Gastrocnemius medialis (tissue), 4 donors: Measurements from ENCODE around the gene PLCB3. TPM values are rescaled to one million over a fixed set of nuclear protein-coding genes. Genes with fewer than 3 reads are reported as not detected.

Source experiments
- ATAC-seq, 2 donors: fragments of 150-250 bp; one replicate each; pipeline ENCODE4 v1.9.1; 2016
- DNase-seq, 2 donors: peaks; one replicate each; pipeline ENCODE4 v3.0.0-alpha.2; 2019
- H3K27ac ChIP-seq, 4 donors: fragments of 200-600 bp; sonication (generic); 1 replicate in 1 of 4; 2 replicates in 3 of 4; pipeline ENCODE4 v1.5.1; 2016 to 2018; ENCODE audit warnings: mild to moderate bottlenecking in 2 of 4, moderate library complexity in 1 of 4
- H3K27me3 ChIP-seq, 3 donors: fragments of 200-600 bp; sonication (generic) in 2 of 3; 1 replicate in 1 of 3; 2 replicates in 2 of 3; pipeline versions ENCODE4 v1.5.1 to v1.6.0; 2016 to 2019; ENCODE audit warnings: mild to moderate bottlenecking in 1 of 3, moderate library complexity in 1 of 3
- H3K36me3 ChIP-seq, 2 donors: fragments of 200-600 bp; sonication (generic) in 1 of 2; one replicate each; pipeline ENCODE4 v1.5.1; 2017 to 2018
- H3K4me1 ChIP-seq, 2 donors: fragments of 200-600 bp; sonication (generic) in 1 of 2; one replicate each; pipeline ENCODE4 v1.5.1; 2016 to 2017; ENCODE audit warnings: mild to moderate bottlenecking in 2 of 2
- H3K4me3 ChIP-seq, 4 donors: fragments of 200-600 bp; sonication (generic) in 3 of 4; 1 replicate in 1 of 4; 2 replicates in 3 of 4; pipeline ENCODE4 v1.5.1; 2016 to 2019; ENCODE audit warnings: mild to moderate bottlenecking in 2 of 4
- H3K9me3 ChIP-seq, 3 donors: fragments of 200-600 bp; sonication (generic) in 2 of 3; 1 replicate in 1 of 3; 2 replicates in 2 of 3; pipeline ENCODE4 v1.5.1; 2016 to 2019
- POLR2A ChIP-seq, 2 donors: fragments of 450-650 bp; IDR thresholded peaks; one replicate each; pipeline ENCODE4 v1.6.1; 2017; ENCODE audit warnings: antibody characterized with exemption in 2 of 2, mild to moderate bottlenecking in 2 of 2, moderate library complexity in 2 of 2
- in situ Hi-C, 4 donors: fragments of 200-750 bp; cut with MboI; loops; one replicate each; pipeline versions ENCODE4 v1.15.0 to v1.8.0; 2017; ENCODE audit warnings: low sequenced_read_pairs in 4 of 4
- intact Hi-C: fragments of 100-400 bp; cut with DNase I; formaldehyde crosslinking; loops from one replicate; pipeline ENCODE4 v1.15.1; 2023; ENCODE audit warnings: low total_unique reads
- total RNA-seq, 4 donors: library from RNA; depleted of rRNA; stranded (reverse); fragments of >200 nt; gene quantifications; one replicate each; pipeline versions ENCODE4 v1.1.0 to v1.2.3, GENCODE V29; 2016
- TF ChIP-seq, protein P1 (sequence below), 5 experiments: fragments of 450-650 bp in 3 of 5; fragments of 200-600 bp in 2 of 5; sonication (generic) in 2 of 5; IDR thresholded peaks in 4 of 5; conservative IDR thresholded peaks in 1 of 5; 1 replicate in 4 of 5; 2 replicates in 1 of 5; pipeline ENCODE4 v1.5.1; 2016 to 2019; ENCODE audit warnings: antibody characterized with exemption in 5 of 5, mild to moderate bottlenecking in 3 of 5, moderate library complexity in 3 of 5

PLCB3 gene
- total RNA-seq, 4 donors from 2014 or later = 4.7 to 9.7 (median 6.2) TPM

DNA sequence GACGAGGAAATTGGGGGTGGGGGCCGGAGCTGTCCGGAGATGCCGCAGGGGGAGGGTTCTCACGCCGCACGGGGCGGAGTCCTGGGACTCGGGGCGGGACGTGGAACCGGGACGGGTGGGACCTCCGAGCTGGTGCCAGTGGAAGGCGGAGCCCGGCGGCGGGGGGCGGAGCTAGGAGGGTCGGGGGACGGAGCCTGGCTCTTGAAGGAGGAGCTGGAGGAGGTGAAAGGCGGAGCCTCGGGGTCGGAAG, 10.2 kb upstream of the PLCB3 start:
- no peaks in the 10 kb centered on the region for H3K9me3 ChIP-seq
- intact Hi-C loops = loop anchor here (2.0 to 10.0 kb wide), 2 partner anchors 30 to 634 kb away; partner anchors contain the start of gene EHD1
- H3K36me3 ChIP-seq = peaks cover 0 to 13% of the 10 kb centered on the region in 2 donors
- in situ Hi-C loops = no loop called here
- TF ChIP-seq, protein P1, sequence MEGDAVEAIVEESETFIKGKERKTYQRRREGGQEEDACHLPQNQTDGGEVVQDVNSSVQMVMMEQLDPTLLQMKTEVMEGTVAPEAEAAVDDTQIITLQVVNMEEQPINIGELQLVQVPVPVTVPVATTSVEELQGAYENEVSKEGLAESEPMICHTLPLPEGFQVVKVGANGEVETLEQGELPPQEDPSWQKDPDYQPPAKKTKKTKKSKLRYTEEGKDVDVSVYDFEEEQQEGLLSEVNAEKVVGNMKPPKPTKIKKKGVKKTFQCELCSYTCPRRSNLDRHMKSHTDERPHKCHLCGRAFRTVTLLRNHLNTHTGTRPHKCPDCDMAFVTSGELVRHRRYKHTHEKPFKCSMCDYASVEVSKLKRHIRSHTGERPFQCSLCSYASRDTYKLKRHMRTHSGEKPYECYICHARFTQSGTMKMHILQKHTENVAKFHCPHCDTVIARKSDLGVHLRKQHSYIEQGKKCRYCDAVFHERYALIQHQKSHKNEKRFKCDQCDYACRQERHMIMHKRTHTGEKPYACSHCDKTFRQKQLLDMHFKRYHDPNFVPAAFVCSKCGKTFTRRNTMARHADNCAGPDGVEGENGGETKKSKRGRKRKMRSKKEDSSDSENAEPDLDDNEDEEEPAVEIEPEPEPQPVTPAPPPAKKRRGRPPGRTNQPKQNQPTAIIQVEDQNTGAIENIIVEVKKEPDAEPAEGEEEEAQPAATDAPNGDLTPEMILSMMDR (IDR thresholded peaks at IDR 0.05 in 4 of 5, conservative IDR thresholded peaks at IDR 0.05 in 1 of 5) = no peak
- TF ChIP-seq POLR2A (IDR thresholded peaks at IDR 0.05) = no peak
- H3K27ac ChIP-seq = peak overlapping the region; percentile 92 to 100 (median 96)
- peaks cover 33 to 43% of the 10 kb centered on the region in 2 donors for H3K4me1 ChIP-seq
- no peaks in the 10 kb centered on the region for H3K27me3 ChIP-seq
- ATAC-seq (peak; percentile 69 to 71), DNase-seq (peak in 1 of 2 donors; percentile 100)
- peak overlapping the region; percentile 85 to 96 (median 86) for H3K4me3 ChIP-seq

DNA sequence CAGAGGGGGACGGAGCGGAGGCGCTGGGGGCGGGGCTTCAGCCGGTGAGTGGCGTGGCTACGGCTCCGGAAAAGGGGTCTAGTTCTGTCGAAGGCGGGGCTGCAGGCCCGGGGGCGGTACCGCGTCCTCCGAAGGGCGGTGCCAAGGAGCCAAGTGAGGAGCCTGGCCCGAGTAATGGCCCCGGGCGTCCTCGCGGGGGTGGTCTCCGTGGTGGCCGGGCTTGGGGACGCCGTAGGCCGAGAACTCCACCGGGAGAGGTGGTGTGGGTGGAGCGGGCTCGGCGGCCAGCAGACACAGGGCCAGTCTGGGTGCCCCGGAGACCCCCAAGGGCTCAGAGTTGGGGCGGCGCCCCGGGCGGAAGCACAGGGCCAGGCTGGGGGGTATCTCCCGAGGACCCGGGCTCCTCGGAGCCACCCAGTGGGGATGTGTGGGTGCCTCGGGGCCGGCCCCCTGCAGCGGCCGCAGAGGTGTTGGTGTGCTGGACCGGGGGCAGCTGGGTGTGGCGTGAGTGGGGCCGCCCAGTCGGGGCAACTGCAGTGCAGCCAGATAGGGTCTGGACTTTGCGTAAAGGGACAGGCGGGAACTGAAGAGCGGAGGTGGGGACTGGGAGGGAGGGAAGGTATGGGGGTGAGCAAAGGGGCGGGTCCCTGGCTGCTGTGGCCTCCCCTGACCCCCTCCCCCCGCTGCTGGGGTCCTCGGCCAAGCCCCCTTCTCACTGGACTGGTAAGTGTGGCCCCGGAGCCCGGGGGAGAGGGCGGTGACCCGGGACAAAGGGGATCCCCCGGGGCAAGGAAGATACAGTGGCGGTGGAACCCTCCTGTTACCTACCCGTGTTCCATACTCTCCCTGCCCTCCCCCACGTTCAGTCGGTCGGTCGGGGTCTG, 9.6 kb upstream of the PLCB3 start:
- Histone ChIP-seq H3K27ac (peak overlapping the region; percentile 92 to 100 (median 96)), H3K9me3 (no peaks in the 10 kb centered on the region), H3K4me3 (peak overlapping the region; percentile 85 to 96 (median 91)), H3K4me1 (peaks cover 33 to 43% of the 10 kb centered on the region in 2 donors), H3K36me3 (peaks cover 0 to 13% of the 10 kb centered on the region in 2 donors), H3K27me3 (no peaks in the 10 kb centered on the region)
- in situ Hi-C loops (no loop called here), intact Hi-C loops (loop anchor here (2.0 to 10.0 kb wide), 2 partner anchors 29 to 633 kb away; partner anchors contain the start of gene EHD1)
- peak; percentile 77 for TF ChIP-seq POLR2A (IDR thresholded peaks at IDR 0.05)
- TF ChIP-seq, protein P1 (IDR thresholded peaks at IDR 0.05 in 4 of 5, conservative IDR thresholded peaks at IDR 0.05 in 1 of 5) = peak in 1 of 5 experiments; percentile 14
- ATAC-seq (peak in 1 of 2 donors; percentile 3), DNase-seq (peak; percentile 60 to 100)

DNA sequence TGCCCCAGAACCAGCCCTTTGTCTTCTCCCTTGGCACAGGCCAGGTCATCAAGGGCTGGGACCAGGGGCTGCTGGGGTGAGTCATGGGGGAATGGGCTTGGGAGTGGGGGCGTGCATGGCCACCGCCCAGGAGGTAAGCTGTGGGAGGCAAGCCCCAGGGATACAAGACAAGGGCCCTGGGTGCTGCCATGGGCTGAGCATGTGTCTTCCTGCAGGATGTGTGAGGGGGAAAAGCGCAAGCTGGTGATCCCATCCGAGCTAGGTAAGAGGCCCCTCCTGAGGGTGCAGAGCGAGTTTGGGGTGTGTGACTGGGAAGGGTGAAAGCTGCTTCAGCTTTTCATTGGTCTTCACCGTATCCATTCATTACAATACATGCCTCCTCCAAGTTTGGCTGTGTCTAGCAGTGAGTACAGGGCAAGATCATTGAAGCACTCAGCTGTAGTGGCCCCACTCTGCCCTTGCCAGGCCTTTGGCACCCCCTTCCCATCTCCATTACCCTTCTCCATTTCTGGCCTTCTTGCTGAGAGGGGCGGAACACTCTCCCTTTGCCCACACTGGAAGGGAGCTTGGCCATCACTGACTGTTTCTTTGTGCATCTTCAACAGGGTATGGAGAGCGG, 8.0 kb upstream of the PLCB3 start:
- ATAC-seq (no peak), DNase-seq (no peak)
- Histone ChIP-seq H3K36me3 (peaks cover 0 to 10% of the 10 kb centered on the region in 2 donors), H3K27ac (peak overlapping the region; percentile 92 to 100 (median 96)), H3K27me3 (no peaks in the 10 kb centered on the region), H3K4me3 (peak overlapping the region in 1 of 4 donors; percentile 85), H3K9me3 (no peaks in the 10 kb centered on the region), H3K4me1 (peaks cover 39 to 48% of the 10 kb centered on the region in 2 donors)
- in situ Hi-C loops = no loop called here
- TF ChIP-seq POLR2A (IDR thresholded peaks at IDR 0.05) = no peak
- intact Hi-C loops = loop anchor here (10.0 kb wide), 1 partner anchor 631 kb away; the partner anchor contains the start of gene EHD1

DNA sequence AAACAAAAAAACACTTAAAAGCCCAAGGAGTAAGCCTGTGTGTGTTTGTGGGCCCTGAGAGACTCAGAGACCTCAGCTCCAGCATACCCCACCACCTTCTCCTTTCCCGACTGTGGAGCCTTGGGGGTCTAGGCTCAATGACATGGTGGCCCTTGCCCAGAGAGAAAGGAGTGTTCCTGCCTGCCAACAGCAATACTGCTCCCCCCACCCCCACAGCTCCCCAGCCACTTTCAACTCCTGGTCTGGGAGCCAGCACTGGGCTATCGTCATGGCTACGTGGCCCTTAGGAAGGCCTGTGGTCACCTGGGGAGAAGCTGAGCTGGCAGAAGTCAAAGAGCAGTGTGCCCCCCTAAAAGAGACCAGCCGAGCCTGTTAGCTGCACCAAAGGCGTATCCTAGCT, 7.2 kb upstream of the PLCB3 start:
- ATAC-seq (no peak), DNase-seq (no peak)
- H3K27ac ChIP-seq = peak overlapping the region; percentile 92 to 100 (median 96)
- TF ChIP-seq, protein P1 (IDR thresholded peaks at IDR 0.05 in 4 of 5, conservative IDR thresholded peaks at IDR 0.05 in 1 of 5) = no peak
- no peak for TF ChIP-seq POLR2A (IDR thresholded peaks at IDR 0.05)
- H3K4me3 ChIP-seq = peak overlapping the region in 1 of 4 donors; percentile 93
- H3K9me3 ChIP-seq = no peaks in the 10 kb centered on the region
- H3K36me3 ChIP-seq = peaks cover 0 to 9% of the 10 kb centered on the region in 2 donors
- H3K27me3 ChIP-seq = no peaks in the 10 kb centered on the region
- intact Hi-C loops (loop anchor here (10.0 kb wide), 1 partner anchor 631 kb away; the partner anchor contains the start of gene EHD1), in situ Hi-C loops (no loop called here)
- H3K4me1 ChIP-seq = peaks cover 39 to 48% of the 10 kb centered on the region in 2 donors

DNA sequence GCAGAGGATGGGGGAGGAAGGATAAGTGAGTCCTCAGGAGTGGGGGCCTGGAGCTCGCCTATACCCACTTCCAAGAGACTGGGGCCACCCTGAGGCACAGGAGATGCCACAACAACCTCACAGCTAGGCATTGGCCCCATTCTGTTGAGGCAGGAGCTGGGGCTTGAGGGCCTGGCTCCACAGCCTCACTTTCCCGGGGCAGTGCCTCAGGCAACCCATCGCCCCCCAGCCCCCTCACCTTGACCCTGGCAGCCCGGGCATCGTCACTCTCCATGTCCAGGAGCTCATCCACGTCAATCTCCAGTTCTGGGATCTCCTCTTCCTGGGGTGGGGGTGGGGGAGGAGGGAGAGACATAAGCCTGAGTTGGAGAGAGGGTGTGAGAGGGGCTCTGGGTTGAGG, 6.4 kb upstream of the PLCB3 start:
- Histone ChIP-seq H3K27me3 (no peaks in the 10 kb centered on the region), H3K36me3 (peaks cover 0 to 9% of the 10 kb centered on the region in 2 donors), H3K27ac (peak overlapping the region; percentile 92 to 100 (median 96)), H3K4me1 (peaks cover 36 to 45% of the 10 kb centered on the region in 2 donors), H3K9me3 (no peaks in the 10 kb centered on the region), H3K4me3 (peak overlapping the region; percentile 80 to 95 (median 94))
- no peak for ATAC-seq
- intact Hi-C loops (loop anchor here (1.0 to 10.0 kb wide), 2 partner anchors 19 to 630 kb away; partner anchors contain the start of genes EHD1, NUDT22 and TRPT1), in situ Hi-C loops (no loop called here)
- DNase-seq = no peak
- TF ChIP-seq, protein P1 (IDR thresholded peaks at IDR 0.05 in 4 of 5, conservative IDR thresholded peaks at IDR 0.05 in 1 of 5) = no peak
- no peak for TF ChIP-seq POLR2A (IDR thresholded peaks at IDR 0.05)
